ENCODE results near the gene TRIM9.

DNA sequence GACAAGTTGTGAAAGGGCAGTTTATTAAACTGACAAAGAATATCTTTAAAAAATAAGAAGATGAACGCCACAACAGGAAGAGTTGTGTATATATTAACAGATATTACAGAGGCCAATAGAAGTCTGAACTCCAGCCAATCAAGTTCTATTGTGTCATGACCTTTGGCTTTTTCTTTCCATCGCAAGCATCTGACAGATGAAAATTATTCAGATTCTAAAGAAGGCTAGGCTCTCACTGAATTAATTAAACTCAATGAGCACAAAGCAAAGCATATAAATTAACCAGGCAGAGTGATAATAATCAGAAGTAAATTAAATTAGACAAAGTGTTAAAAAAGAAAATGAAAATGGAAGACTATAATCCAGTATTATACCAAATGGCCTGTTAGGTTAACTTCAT lies 88.6 kb downstream of the TRIM9 start:
- TF ChIP-seq POLR2A (IDR thresholded peaks at IDR 0.05) (no peak), POLR2AphosphoS5 (IDR thresholded peaks at IDR 0.05) (no peak), CTCF (IDR thresholded peaks at IDR 0.05) (no peak)
